Activated CD8-positive, alpha-beta memory T cell treated with anti-CD3 and anti-CD28 coated beads, Interleukin-2, amount 10 ng/mL, durations not matched to agents 7 days and 5 days (primary cell): ENCODE measurements around the gene CLDND2. TPM values are rescaled to one million over a fixed set of nuclear protein-coding genes. Genes with fewer than 3 reads are reported as not detected.

ENCODE experiments used
- ATAC-seq: fragments of 150-1000 bp; cut with Tn5 transposase; one replicate; pipeline ENCODE4 v1.10.0; 2021; ENCODE audit warnings: moderate library complexity
- CTCF ChIA-PET: fragments of 350-600 bp; sonication (Branson Sonifier 250); formaldehyde crosslinking; loops from one replicate; lab custom pipeline; 2021; ENCODE audit warnings: antibody characterized with exemption; lab: Charles Lee
- DNase-seq: peaks from one replicate; pipeline ENCODE4 v3.0.0-alpha.2; 2020
- H3K27ac Mint-ChIP-seq: one replicate; pipeline ENCODE4 v1.8.0; 2021; ENCODE audit warnings: mild to moderate bottlenecking, mixed read lengths
- H3K27me3 Mint-ChIP-seq: one replicate; pipeline ENCODE4 v1.8.0; 2021; ENCODE audit warnings: mixed read lengths
- H3K36me3 Mint-ChIP-seq: one replicate; pipeline ENCODE4 v1.8.0; 2021; ENCODE audit warnings: mild to moderate bottlenecking, mixed read lengths
- H3K4me1 Mint-ChIP-seq: one replicate; pipeline ENCODE4 v1.8.0; 2021; ENCODE audit warnings: mixed read lengths
- H3K4me3 Mint-ChIP-seq: one replicate; pipeline ENCODE4 v1.8.0; 2021; ENCODE audit warnings: mild to moderate bottlenecking, moderate library complexity, mixed read lengths
- H3K9me3 Mint-ChIP-seq: one replicate; pipeline ENCODE4 v1.8.0; 2022; ENCODE audit warnings: low read depth, mixed read lengths
- total RNA-seq, 2 experiments: library from RNA; stranded (reverse); gene quantifications; one replicate each; pipeline ENCODE4 v1.2.3, GENCODE V29; 2021

The CLDND2 gene
- total RNA-seq, 2 experiments from 2014 or later, result 19.1 to 27.8 TPM

DNA sequence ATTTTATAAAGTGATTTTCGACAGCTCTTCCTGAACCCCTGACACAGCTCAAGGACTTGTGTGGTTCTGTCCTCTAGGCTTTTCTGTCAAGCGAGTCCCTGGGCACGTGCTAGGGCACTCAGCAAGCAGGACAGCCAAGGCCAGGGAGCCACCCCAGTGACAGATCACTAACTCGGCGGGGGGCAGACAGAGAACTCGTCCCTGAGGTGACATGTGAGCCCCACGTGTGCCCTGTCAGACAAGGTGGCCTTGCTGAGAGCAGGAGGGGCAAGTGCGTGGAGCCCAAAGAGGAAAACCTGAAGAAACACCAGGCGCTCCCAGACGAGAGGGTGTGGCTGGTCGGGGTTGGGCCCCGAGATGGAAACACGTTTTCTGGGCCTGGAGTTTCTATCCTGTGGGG, 7.6 kb downstream of the CLDND2 start:
- Mint-ChIP-seq H3K27me3 (no peaks in the 10 kb centered on the region), H3K4me1 (peaks cover 54% of the 10 kb centered on the region), H3K9me3 (no peaks in the 10 kb centered on the region), H3K36me3 (peaks cover 15% of the 10 kb centered on the region), H3K27ac (no peak overlapping the region), H3K4me3 (no peak overlapping the region)
- no peak for ATAC-seq
- DNase-seq, result no peak
- CTCF ChIA-PET, result interaction anchor here (0.7 to 2.7 kb wide), 5 partner anchors 33 to 201 kb away, joined by 3 to 7 read pairs (median 3); no protein-coding TSS in a partner anchor

GRCh38 chr19:51359294-51359693, 9.5 kb downstream of the CLDND2 start:
- peaks cover 18% of the 10 kb centered on the region for H3K36me3 Mint-ChIP-seq
- DNase-seq (no peak), ATAC-seq (no peak)
- no peak overlapping the region for H3K27ac Mint-ChIP-seq
- H3K4me1 Mint-ChIP-seq, result peaks cover 51% of the 10 kb centered on the region
- no peaks in the 10 kb centered on the region for H3K27me3 Mint-ChIP-seq
- H3K4me3 Mint-ChIP-seq, result no peak overlapping the region
- CTCF ChIA-PET, result interaction anchor here (0.7 to 1.6 kb wide), 5 partner anchors 9 to 156 kb away, joined by 3 to 4 read pairs (median 3); partner anchors contain the start of gene CLDND2
- no peaks in the 10 kb centered on the region for H3K9me3 Mint-ChIP-seq

DNA sequence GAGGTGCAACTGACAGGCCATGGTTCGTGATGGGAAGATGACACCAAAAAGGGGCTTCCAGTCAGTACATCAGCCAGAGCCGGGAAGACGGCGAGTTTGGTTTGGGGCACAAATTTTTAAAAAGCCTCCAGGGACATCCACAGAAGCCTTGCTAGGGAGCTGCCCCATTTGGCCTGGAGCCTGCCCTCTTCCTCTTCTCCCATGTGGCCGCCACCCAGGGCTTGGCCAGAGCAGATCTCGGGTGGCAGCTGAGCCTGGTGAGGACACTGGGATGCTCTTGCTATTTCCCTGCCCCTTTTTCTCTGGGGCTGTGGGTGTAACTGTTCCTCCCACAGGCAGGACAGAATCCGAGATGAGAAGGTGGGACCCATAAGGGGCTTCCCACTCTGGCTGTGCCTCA, 10.9 kb downstream of the CLDND2 start:
- CTCF ChIA-PET, result interaction anchor here (0.6 to 1.5 kb wide), 3 partner anchors 10 to 56 kb away, joined by 3 to 4 read pairs (median 4); no protein-coding TSS in a partner anchor
- ATAC-seq (no peak), DNase-seq (no peak)
- no peaks in the 10 kb centered on the region for H3K9me3 Mint-ChIP-seq
- H3K27ac Mint-ChIP-seq, result no peak overlapping the region
- H3K4me1 Mint-ChIP-seq, result peaks cover 39% of the 10 kb centered on the region
- H3K4me3 Mint-ChIP-seq, result no peak overlapping the region
- H3K27me3 Mint-ChIP-seq, result no peaks in the 10 kb centered on the region
- H3K36me3 Mint-ChIP-seq, result peaks cover 17% of the 10 kb centered on the region

DNA sequence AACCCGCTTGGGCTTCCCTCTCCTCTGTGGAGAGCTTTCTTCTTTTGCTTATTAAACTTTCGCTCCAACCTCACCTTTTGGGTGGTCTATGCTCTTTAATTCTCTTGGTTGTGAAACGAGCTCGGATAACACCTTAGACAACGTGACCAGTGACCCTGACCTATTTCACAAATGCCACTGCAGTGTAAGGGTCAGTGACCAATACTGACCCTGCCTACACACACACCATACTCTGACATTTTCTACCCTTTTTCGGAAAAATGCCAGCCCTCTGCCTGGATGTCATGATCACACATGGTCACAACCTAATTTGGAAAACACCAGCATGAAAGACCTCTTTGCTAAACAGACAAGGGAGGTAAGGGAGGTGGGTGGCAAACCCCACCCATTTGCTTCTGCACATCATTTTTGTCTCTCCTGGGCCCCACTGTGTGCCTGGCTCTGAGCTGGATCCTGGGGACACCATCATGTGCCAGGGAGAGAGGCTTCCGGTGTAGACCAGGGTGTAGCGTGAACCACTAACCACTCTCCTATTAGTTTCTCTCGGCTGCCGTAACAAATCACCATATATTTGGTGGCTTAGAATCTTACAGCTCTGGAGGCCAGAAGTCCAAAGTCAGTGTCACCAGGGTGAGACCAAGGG, 12.5 kb downstream of the CLDND2 start:
- Mint-ChIP-seq H3K36me3 (peaks cover 22% of the 10 kb centered on the region), H3K4me3 (no peak overlapping the region), H3K27ac (no peak overlapping the region), H3K9me3 (no peaks in the 10 kb centered on the region), H3K27me3 (no peaks in the 10 kb centered on the region), H3K4me1 (peaks cover 27% of the 10 kb centered on the region)
- no peak for ATAC-seq
- CTCF ChIA-PET, result interaction anchor here (1.1 to 1.2 kb wide), 2 partner anchors 9 to 61 kb away, joined by 3 to 5 read pairs; partner anchors contain the start of gene SIGLEC10
- no peak for DNase-seq

GRCh38 chr19:51354742-51355148, 14.1 kb downstream of the CLDND2 start:
- Mint-ChIP-seq H3K27ac (peak overlapping the region; percentile 70), H3K4me1 (peaks cover 19% of the 10 kb centered on the region), H3K27me3 (no peaks in the 10 kb centered on the region), H3K4me3 (no peak overlapping the region), H3K9me3 (no peaks in the 10 kb centered on the region), H3K36me3 (peaks cover 31% of the 10 kb centered on the region)
- DNase-seq (peak; percentile 61), ATAC-seq (peak; percentile 70)
- CTCF ChIA-PET, result interaction anchor here (0.7 to 1.1 kb wide), 4 partner anchors 11 to 67 kb away, joined by 3 to 5 read pairs (median 3); partner anchors contain the start of gene ETFB

DNA sequence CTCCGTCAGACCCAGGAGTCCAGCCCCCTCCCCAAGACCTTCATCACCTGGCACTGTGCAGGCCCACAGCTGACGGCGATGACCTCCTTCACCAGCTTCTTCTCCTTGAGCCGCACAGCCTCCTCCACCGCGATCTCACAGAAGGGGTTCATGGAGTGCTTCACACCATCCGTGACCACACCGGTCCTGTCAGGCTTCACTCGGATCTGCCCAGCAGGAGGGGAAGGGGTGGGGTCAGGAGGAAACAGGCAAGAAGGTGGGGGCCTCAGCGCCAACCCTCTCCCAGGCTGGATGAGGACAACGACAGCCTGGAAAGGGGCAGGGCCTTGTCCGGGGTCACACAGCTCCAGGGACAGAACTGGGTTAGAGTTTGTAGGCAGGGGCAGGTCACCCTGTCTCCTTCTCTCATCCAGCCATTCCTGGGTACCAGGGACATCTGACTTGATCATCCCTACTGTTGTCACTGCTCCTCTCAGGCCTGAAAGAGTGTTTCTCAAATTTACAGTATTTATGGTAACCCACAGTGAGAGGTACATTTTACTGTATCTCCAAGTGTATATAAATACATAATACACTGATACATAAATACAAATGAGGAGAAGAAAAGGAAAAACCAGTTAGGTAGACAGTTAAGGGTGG, 14.6 kb downstream of the CLDND2 start:
- ATAC-seq, result peak; percentile 14

DNA sequence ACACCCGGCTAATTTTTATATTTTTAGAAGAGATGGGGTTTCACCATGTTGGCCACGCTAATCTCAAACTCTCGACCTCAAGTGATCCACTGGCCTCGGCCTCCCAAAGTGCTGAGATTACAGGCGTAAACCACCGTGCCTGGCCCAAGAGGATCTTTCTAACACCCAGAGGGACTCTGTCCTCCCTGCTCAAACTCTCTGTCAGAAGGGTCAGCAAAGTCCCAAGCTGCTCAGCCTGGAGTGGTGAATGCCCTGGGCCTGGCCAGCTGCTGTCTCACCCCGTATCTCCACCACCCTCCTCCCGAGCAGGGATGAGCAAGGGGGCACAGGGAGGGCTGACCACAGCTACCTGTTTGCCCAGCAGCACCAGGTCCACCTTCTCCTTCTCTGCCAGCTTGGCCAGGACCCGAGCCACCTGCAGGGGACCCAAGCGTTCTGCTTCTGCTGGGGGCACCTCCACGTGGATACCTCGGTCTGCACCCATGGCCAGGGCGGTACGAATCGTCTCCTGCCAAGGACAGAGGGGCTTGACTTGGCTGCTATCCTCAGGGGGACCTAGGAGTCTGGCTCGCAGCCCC, 15.9 kb downstream of the CLDND2 start:
- no peak for DNase-seq
- H3K9me3 Mint-ChIP-seq, result no peaks in the 10 kb centered on the region
- CTCF ChIA-PET, result no interaction called here
- no peaks in the 10 kb centered on the region for H3K27me3 Mint-ChIP-seq
- no peak overlapping the region for H3K4me3 Mint-ChIP-seq
- peaks cover 13% of the 10 kb centered on the region for H3K4me1 Mint-ChIP-seq
- peaks cover 29% of the 10 kb centered on the region for H3K36me3 Mint-ChIP-seq
- ATAC-seq, result no peak
- H3K27ac Mint-ChIP-seq, result no peak overlapping the region

More for the DNA sequence above, 14.6 kb downstream of the CLDND2 start:
- Mint-ChIP-seq H3K27me3 (no peaks in the 10 kb centered on the region), H3K27ac (peak overlapping the region; percentile 70), H3K4me1 (peaks cover 15% of the 10 kb centered on the region), H3K4me3 (no peak overlapping the region), H3K9me3 (no peaks in the 10 kb centered on the region), H3K36me3 (peaks cover 29% of the 10 kb centered on the region)
- DNase-seq, result no peak
- CTCF ChIA-PET, result interaction anchor here (0.7 to 1.1 kb wide), 4 partner anchors 11 to 67 kb away, joined by 3 to 5 read pairs (median 3); partner anchors contain the start of gene ETFB

- CTCF ChIA-PET, result interaction anchor here (0.8 kb wide), 1 partner anchor 18 kb away, joined by 3 read pairs; no protein-coding TSS in a partner anchor
These were observed 17.4 kb downstream of the CLDND2 start for GRCh38 chr19:51351266-51351990.

GRCh38 chr19:51347209-51347928, 21.4 kb downstream of the CLDND2 start:
- peaks cover 2% of the 10 kb centered on the region for H3K27me3 Mint-ChIP-seq
- H3K36me3 Mint-ChIP-seq, result peaks cover 28% of the 10 kb centered on the region
- H3K9me3 Mint-ChIP-seq, result no peaks in the 10 kb centered on the region
- CTCF ChIA-PET, result interaction anchor here (0.9 kb wide), 1 partner anchor 61 kb away, joined by 3 read pairs; no protein-coding TSS in a partner anchor
- peaks cover 4% of the 10 kb centered on the region for H3K4me1 Mint-ChIP-seq
- ATAC-seq (no peak), DNase-seq (no peak)
- no peak overlapping the region for H3K27ac Mint-ChIP-seq
- no peak overlapping the region for H3K4me3 Mint-ChIP-seq

More at GRCh38 chr19:51351266-51351990, 17.4 kb downstream of the CLDND2 start:
- Mint-ChIP-seq H3K9me3 (no peaks in the 10 kb centered on the region), H3K4me3 (no peak overlapping the region), H3K27ac (no peak overlapping the region), H3K36me3 (peaks cover 26% of the 10 kb centered on the region), H3K27me3 (no peaks in the 10 kb centered on the region), H3K4me1 (peaks cover 11% of the 10 kb centered on the region)
- ATAC-seq (no peak), DNase-seq (no peak)

GRCh38 chr19:51346742-51347141, 22.1 kb downstream of the CLDND2 start:
- Mint-ChIP-seq H3K4me1 (peaks cover 4% of the 10 kb centered on the region), H3K9me3 (no peaks in the 10 kb centered on the region)
- CTCF ChIA-PET, result interaction anchor here (0.9 kb wide), 1 partner anchor 61 kb away, joined by 3 read pairs; no protein-coding TSS in a partner anchor

GRCh38 chr19:51345076-51345620, 23.7 kb downstream of the CLDND2 start:
- H3K4me1 Mint-ChIP-seq, result peaks cover 6% of the 10 kb centered on the region
- H3K27ac Mint-ChIP-seq, result no peak overlapping the region
- no peaks in the 10 kb centered on the region for H3K9me3 Mint-ChIP-seq
- DNase-seq, result no peak
- peaks cover 14% of the 10 kb centered on the region for H3K36me3 Mint-ChIP-seq
- ATAC-seq, result no peak
- no peak overlapping the region for H3K4me3 Mint-ChIP-seq
- CTCF ChIA-PET, result no interaction called here
- peaks cover 12% of the 10 kb centered on the region for H3K27me3 Mint-ChIP-seq

More at GRCh38 chr19:51346742-51347141, 22.1 kb downstream of the CLDND2 start:
- Mint-ChIP-seq H3K36me3 (peaks cover 23% of the 10 kb centered on the region), H3K27ac (no peak overlapping the region), H3K27me3 (peaks cover 4% of the 10 kb centered on the region), H3K4me3 (no peak overlapping the region)
- DNase-seq (no peak), ATAC-seq (no peak)
